HG03103 (cell line): ENCODE data around the gene TAAR9.
A peak's percentile ranks its signal among the peaks of the same experiment; 100 is the strongest.
"Not testable (repeated sequence)": the region's sequence is repeated elsewhere in the genome, so short reads cannot be mapped to it uniquely, and the experiment has no call there.

Experiments used
- ATAC-seq: cut with Tn5 transposase; IDR thresholded peaks from one replicate; pipeline ENCODE4 v1.9.1; 2021; ENCODE audit warnings: low read depth; ENCODE audit not compliant: unreplicated experiment

TAAR9 gene

DNA sequence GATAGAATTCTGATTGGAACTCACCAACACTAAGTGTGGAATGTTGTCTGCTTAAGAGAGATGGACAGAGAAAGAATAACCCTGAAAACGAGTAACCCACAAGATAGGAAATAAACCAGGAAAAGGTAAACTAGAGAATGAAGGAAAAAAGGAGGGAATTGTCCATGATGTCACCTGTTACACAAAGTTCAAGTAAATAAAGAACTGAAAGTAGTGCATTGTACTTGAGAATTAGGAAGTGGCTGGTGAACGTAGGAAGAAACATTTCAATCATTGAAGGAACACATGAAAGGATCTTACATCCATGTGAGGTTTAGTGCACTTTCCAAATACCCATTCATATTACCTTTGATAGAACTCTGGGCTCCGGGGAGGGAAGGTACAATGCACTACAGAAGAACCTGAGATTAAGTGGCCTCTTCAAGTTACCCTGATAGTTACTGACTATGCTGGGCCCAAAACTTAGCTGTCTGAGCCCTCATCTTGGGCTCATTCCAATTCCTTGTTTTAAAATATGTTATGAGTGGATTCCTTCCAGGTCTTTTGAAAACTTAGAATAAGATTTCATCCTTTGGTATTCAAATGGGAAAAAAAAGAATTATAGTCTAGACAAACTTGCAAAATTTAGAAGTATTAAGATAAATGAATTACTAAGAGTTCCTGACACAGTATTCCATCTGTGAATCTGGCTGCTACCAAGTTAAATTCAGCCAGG, 24.1 kb upstream of the TAAR9 start:
- ATAC-seq, result no peak

DNA sequence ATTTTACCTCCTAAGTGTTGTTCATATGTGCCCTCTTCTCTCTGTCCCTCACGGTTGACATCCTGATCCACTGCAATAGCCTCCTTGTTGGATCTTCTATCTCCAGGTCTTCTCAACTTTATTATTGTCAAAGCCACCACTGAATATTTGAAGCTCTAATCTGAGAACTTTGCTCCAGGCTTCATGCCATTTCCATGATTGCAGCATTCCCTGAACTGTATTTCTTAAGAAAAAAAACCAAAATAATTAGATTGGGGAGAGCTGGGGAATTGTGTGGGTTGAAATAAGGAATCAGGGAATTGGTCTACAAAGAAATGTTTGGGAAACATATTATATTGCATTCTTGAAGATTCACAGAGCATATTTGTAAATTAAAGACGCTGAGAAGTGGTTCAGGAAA, 22.7 kb upstream of the TAAR9 start:
- no peak for ATAC-seq

DNA sequence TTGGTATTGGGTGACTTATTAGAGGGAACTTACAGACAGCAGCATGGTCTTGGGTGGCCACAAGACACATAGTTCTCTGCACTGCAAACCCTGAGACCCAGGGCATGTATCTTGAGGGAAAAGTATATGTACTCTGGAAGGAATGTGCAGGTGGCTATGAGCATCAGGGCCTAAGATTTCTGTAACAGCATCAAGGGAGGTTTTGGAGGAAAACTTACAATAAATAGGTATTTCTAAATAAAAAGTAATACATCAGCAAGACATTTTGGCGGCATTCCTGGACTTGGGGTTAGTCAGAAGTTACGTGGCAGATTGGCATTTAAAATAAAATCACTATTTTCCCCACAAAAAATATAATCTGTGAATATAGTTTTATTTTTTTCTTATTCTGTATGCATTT, 17.1 kb upstream of the TAAR9 start:
- ATAC-seq, result no peak

DNA sequence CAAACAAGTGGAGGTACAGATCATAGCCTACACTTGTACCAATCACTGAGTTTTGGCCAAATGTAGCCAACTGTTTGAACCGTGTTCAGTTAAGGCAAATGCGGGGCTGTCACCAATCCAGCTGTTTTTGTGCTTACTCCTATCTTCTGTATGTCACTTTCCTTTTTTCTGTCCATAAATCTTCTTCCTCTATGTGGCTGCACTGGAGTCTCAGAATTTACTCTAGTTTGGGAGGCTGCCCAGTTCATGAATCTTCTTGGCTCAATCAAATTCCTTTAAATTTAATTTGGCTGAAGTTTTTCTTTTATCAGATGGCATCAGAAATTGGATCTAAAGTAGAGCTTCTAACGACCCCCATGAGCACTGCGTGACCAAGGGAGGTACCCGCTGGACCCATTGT, 13.4 kb upstream of the TAAR9 start:
- ATAC-seq, result no peak

DNA sequence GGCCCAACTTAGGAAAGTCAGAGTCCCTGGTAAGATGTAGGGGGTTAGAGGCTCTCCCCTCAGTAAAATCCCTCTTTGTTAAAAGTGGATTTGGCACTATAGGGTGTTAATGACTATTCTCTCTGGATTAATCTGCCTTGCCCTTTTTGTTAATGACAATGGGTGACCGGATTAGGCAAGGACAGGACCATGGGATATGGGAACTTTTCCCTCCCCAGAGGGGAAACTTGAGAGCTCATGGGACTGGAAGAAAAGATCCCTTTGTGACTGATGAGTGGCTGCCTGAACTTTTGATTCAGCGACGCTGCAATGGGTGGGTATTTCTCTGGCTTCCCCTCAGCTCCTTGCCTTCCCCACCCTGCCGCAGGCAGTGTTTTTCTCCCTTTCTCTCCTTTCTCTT, 12.2 kb upstream of the TAAR9 start:
- ATAC-seq, result no peak

DNA sequence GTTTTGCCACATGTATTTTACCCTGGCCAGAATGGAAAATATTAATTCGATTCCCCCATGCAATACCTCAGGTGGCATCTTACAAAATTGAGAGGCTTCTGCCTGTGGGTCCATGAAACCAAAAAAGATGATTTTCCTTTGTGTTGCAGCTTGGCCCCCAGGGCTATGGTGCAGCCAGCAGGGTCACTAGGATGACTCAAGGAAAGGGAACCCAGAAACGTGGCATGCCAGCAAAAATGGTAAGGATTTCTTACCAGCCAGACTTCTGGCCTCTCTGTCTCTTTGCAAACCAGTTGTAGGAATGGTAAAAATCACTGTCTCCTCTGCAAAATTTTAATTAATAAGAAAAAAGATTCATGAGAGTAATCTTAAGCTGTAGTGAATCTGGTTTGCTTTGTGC, 11.6 kb upstream of the TAAR9 start:
- no peak for ATAC-seq

DNA sequence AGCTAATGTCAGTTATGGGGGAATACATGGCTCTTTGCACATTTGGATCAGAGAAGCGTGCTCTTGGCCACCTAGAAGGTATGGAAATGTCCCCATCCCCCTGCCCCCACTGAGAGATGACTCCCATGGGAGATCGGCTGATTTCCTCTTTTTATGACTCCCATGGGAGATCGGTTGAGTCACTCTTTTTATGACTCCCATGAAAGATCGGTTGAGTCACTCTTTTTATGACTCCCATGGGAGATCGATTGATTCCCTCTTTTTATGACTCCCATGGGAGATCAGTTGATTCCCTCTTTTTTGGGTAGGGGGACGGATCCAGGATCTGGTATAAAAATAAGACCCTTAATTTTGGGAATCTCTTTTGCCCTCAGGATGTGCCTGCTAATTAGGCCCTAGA, 10.3 kb upstream of the TAAR9 start:
- ATAC-seq, result no peak

DNA sequence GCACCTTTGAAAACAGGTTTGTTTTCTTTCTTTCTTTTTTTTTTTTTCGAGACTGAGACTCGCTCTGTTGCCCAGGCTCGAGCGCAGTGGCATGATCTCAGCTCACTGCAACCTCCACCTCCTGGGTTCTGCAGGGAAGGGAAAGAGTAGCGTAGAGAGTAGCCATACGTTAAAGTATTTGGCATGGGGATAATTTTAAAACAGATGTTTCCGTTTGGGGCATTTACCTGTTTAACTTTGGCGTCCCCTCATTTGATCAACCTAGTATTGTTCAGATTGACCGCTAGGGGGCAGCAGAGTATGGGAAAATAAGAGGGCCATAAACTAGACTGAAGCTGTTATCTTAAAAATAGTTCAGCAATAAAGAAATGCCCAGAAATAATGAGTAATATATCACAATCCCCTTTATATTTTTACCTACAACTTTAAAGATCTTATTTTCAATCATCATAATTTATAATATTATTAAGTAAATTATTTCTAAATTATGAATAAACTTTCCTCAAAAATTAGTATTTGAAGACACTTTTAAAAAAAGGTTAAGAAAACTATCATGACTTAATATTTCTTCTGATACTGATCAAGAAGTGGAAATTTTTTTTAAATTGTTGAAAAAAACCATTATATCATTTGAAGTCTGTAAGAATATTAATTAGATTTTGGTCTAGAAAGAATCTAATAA, 7.6 kb upstream of the TAAR9 start:
- peak; percentile 92 for ATAC-seq

DNA sequence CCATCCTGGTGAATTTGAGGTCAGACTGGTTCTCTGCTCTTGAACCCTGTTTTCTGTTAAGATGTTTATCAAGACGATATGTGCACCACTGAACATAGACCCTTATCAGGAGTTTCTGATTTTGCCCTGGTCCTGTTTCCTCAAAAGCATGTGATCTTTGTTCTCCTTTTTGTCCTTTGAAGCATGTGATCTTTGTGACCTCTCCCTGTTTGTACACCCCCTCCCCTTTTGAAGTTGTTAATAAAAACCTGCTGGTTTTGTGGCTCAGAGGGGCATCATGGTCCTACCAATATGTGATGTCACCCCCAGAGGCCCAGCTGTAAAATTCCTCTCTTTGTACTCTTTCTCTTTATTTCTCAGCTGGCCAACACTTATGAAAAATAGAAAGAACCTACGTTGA, 3.5 kb upstream of the TAAR9 start:
- ATAC-seq, result not testable (repeated sequence)

DNA sequence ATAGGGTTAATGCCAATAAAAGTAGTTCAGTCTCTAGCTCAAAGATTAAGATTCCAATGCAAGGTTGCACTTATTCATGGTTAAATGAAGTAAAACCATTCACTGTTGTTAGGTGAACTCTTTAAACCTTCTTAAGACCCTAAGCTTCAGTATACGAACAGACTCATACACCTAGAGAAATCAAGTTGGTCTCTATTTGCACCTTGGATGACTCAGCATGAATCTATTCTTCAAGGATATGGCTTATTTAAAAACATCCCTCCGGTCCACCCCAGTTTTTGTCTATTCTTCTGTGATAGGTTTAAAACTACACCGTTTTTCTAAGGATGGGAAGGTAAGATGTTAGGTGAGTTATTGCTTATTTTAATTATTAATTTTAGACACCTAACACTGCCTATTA, 932 bp upstream of the TAAR9 start:
- ATAC-seq, result no peak

DNA sequence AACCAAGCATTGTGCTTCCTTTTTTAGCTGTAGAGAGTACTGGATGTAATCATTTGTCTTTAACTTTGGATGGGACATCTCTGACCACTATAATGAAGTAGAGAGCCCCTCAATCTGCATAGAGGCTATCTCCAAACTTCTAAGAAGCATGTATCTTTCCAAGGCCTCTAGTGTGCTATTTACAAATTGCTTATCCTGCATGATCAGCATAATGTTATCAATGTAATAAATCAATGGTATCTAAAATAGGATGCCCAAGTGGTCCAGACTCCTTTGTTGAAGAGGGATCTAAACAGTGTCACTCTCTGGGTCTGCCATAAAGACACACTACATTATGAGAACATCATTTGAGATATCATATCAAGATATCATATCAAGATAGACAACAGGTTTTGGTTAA, 6.7 kb downstream of the TAAR9 start:
- ATAC-seq, result no peak

DNA sequence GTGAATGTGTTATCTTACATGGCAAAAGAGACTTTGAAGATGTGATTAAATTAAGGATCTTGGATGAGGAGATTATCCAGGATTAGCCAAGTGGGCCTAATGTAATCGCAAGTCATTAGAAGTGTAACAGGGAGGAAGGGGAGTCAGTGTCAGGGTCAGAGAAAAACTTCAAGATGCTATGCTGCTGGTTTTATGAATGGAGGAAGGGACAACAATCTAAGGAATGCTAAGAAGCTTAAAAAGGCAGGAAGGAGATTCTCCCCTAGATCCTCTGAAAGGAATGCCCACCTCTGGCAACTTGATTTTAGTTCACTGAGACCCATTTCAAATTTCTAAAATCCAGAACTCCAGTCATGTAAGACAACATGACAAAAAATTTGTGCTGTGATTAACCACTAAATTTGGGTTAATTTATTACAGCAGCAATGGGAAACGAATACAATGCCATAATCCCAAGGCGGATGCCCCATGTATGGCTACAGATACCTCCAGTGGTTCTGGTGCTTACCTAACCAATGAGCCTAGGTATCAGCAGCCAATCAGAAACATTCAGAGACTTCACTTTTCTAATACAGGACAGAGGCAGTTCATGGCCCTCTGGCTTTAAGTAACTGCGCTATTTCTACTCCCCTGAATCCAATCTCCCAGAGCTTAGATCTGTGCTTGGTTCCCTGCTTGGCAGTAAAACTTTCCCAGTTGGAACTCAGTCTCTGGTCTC, 10.8 kb downstream of the TAAR9 start:
- ATAC-seq, result no peak

DNA sequence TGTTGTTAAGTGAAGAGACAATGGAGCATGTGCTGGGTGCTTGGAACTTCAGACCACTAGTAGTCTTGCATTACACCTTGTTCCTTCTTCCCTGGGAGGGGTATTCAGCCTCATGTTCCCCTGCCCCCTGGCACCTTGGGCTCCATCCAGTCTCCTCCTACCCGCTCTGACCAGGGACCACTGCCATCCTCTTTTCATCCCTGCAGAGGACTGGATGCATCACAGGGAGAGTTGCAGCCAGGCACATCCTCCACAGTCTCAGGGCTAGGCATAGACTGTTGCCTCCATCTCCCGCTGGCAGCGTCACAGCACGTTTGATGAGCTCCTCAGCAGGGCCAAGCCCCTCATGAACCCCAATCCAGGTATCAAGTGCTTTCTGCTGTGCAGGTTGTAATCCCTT, 13.1 kb downstream of the TAAR9 start:
- no peak for ATAC-seq

DNA sequence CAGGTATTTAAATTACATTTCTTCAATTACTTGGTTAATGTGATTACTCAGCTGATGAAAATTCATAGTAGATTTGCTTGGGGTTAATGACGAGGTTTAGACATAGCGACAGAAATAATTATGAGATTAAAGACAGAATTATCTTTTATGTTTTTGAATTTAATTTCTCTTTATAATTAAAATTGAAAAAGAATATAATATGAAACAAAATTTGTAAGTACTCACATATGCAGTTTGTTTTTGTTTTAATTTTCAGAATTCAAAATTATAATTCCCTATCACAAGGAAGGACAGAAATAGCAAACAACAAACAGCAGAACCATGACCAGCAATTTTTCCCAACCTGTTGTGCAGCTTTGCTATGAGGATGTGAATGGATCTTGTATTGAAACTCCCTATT, 14.3 kb downstream of the TAAR9 start, which contains the start of gene TAAR8:
Gene TAAR8, plus strand, starts transcription at position 301 of the 400 bp plus-strand sequence. Its CDS starts 21 bp downstream, at position 322.
- no peak for ATAC-seq

DNA sequence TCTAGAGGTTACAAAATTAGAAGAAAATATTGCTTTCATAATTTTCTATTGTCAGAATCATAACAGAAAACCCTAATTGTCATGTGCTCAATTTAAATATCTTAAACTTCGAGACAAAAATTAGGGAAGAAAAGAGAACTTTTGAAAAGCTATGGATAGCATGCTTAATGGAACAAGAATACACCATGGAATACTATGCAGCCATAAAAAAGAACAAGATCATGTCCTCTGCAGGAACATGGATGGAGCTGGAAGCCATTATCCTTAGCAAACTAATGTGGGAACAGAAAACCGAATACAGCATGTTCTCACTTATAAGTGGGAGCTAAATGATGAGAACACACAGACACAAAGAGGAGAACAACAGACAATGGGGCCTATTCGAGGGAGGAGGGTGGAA, 22.0 kb downstream of the TAAR9 start:
- ATAC-seq, result not testable (repeated sequence)

DNA sequence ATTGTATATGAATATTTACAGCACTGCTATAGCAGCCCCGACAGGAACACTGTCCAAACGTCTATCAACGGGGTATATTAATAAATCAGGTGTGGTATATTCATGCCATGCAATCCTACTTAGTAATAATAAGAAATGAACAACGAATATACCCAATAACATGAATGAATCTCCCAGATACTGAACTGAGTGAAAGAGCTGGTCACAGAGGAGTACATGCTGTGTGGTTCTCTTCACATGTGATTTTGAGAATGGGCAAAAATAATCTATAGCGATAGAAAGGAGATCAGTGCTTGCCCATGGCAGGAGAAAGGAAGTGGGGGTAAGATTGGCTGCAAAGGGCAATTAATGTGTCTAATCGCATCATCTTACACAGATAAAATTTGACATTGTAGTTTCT, 28.3 kb downstream of the TAAR9 start:
- no peak for ATAC-seq

DNA sequence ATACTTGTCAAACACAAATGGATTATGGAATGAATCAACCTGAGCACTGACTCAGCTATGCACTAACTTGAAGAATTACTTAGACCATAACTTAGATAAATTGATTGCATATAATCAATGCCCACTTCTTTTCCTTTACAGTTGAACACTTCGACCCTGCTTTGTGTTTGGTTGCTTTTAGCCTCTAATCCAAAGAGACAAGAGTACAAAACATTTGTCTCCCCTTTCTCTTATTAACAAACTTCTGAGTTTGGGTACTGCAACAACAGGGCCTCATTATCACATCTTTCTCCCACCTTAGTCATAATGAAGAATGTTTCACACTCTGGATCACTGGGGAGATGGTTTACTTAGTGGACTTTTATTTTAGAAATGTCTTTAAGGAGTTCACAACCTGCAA, 29.5 kb downstream of the TAAR9 start:
- ATAC-seq, result no peak

DNA sequence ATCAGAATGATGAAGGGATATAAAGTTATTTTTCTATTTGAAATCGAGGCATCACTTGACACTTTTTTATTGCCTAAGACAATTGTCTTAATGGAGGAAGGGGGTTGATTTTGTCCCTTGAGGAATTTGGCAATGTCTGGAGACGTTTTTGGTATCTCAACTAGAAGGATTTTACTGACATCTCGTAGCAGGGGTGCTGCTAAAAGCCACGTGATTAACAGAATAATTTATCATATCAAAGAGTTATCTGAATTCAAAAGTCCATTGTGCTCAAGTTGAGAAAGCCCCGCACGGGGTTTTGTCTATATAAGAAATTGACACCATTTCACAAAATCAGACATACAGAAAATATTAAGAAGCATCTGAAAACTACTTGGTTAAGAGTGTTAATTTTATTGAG, 30.5 kb downstream of the TAAR9 start:
- no peak for ATAC-seq

DNA sequence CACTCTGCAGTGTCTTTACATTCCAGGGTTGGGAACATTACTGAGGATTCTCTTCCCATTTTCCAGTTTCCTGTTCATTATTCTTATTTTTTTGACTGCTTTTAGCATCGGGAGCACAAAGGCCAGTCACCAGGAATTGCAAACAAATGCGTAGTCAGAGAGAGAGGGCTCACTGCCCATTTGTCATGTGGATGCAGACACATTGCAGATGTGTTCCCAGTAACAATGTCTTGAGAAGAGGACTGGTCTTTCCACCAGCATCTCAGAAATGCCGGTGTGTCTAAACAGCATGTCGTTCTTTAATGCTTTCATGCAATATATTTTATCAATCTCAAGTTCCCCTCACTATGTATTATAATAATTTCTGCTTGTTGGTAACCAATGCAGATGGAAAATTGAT, 31.1 kb downstream of the TAAR9 start:
- no peak for ATAC-seq

DNA sequence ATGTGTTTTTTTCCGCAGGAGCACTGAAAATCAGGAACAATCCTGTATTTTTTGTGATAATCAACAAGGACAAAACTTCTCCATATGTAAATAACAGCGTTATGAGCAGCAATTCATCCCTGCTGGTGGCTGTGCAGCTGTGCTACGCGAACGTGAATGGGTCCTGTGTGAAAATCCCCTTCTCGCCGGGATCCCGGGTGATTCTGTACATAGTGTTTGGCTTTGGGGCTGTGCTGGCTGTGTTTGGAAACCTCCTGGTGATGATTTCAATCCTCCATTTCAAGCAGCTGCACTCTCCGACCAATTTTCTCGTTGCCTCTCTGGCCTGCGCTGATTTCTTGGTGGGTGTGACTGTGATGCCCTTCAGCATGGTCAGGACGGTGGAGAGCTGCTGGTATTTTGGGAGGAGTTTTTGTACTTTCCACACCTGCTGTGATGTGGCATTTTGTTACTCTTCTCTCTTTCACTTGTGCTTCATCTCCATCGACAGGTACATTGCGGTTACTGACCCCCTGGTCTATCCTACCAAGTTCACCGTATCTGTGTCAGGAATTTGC, 32.2 kb downstream of the TAAR9 start, which contains the start of gene TAAR6:
Gene TAAR6, plus strand, starts transcription at position 102 of the 557 bp plus-strand sequence. Its CDS starts 0 bp downstream, at position 102.
- ATAC-seq, result no peak

DNA sequence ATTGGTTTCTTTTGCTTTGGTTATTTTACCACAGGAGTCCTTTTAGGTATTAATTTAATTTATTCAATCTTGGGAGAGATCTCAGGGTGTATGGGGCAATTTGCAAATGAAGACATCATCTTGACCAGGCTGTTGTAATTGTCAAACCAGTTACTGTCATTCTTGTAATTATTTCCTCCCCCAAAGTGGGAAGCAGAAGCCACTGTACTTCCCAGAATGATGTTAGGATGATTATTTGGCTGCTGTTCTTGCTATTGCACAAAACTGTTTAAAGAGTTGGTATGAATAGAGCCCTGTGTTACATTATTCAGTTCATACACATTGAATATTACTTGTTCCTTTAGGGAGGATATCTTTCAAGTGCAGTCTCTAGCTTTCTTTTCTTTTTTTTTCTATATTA, 33.7 kb downstream of the TAAR9 start:
- no peak for ATAC-seq
